Erythroblast (primary cell): Measurements from ENCODE around the gene TNRC6B.

ENCODE experiments used
- GATA1 ChIP-seq: IDR thresholded peaks from 2 replicates; pipeline ENCODE4 v1.6.1; 2011; ENCODE audit warnings: low read depth, mild to moderate bottlenecking, control low read depth, low read length, moderate library complexity
- POLR2A ChIP-seq: IDR thresholded peaks from 2 replicates; pipeline ENCODE4 v1.6.1; 2011; ENCODE audit warnings: mild to moderate bottlenecking, low read length

- TF ChIP-seq POLR2A: no peak
- no peak for TF ChIP-seq GATA1
Observed at GRCh38 chr22:40310081-40310767, 132.5 kb downstream of the TNRC6B start.
